Liver (tissue), 9 donors: ENCODE data around the gene DDX11. TPM values are rescaled to one million over a fixed set of nuclear protein-coding genes. Genes with fewer than 3 reads are reported as not detected.
A peak's percentile ranks its signal among the peaks of the same experiment; 100 is the strongest.
"Not testable (repeated sequence)": the region's sequence is repeated elsewhere in the genome, so short reads cannot be mapped to it uniquely, and the experiment has no call there.

Experiments used
- DNase-seq: peaks from one replicate; pipeline ENCODE4 v3.0.0-alpha.2; 2017; ENCODE audit warnings: low spot score
- H3K27ac ChIP-seq, 2 donors: one replicate each; pipeline ENCODE4 v1.7.0; 2013; ENCODE audit warnings: inconsistent platforms in 2 of 2, low read length in 2 of 2, control low read depth in 1 of 2, low read depth in 1 of 2, mild to moderate bottlenecking in 1 of 2
- H3K27me3 ChIP-seq, 4 donors: one replicate each; pipeline versions ENCODE4 v1.6.1 to v1.7.0; 2013; ENCODE audit warnings: low read length in 3 of 4, inconsistent platforms in 1 of 4, mild to moderate bottlenecking in 1 of 4, moderate library complexity in 1 of 4; ENCODE audit not compliant: control insufficient read depth in 4 of 4, insufficient read depth in 4 of 4
- H3K36me3 ChIP-seq, 4 donors: one replicate each; pipeline versions ENCODE4 v1.6.1 to v1.7.0; 2013; ENCODE audit warnings: low read length in 3 of 4, mild to moderate bottlenecking in 3 of 4, low read depth in 1 of 4, moderate library complexity in 1 of 4; ENCODE audit not compliant: control insufficient read depth in 4 of 4, insufficient read depth in 3 of 4
- H3K4me1 ChIP-seq, 4 donors: one replicate each; pipeline versions ENCODE4 v1.6.1 to v1.7.0; 2013; ENCODE audit warnings: low read length in 3 of 4, mild to moderate bottlenecking in 3 of 4, moderate library complexity in 1 of 4; ENCODE audit not compliant: control insufficient read depth in 4 of 4, insufficient read depth in 4 of 4
- H3K4me3 ChIP-seq, 3 donors: one replicate each; pipeline versions ENCODE4 v1.6.1 to v1.7.0; 2013; ENCODE audit warnings: low read length in 3 of 3, control low read depth in 1 of 3, low read depth in 1 of 3, mild to moderate bottlenecking in 1 of 3
- H3K9ac ChIP-seq, 2 donors: one replicate each; pipeline ENCODE4 v1.7.0; 2013; ENCODE audit warnings: low read length in 2 of 2, mild to moderate bottlenecking in 2 of 2, moderate library complexity in 2 of 2, control low read depth in 1 of 2, low read depth in 1 of 2
- H3K9me3 ChIP-seq, 4 donors: one replicate each; pipeline versions ENCODE4 v1.6.1 to v1.7.0; 2013; ENCODE audit warnings: low read length in 3 of 4; ENCODE audit not compliant: control insufficient read depth in 4 of 4
- NR2F2 ChIP-seq: IDR thresholded peaks from 2 replicates; pipeline ENCODE4 v1.6.1; 2016; ENCODE audit warnings: antibody characterized with exemption
- RAD21 ChIP-seq, 2 donors: IDR thresholded peaks; 2 replicates each; pipeline ENCODE4 v1.6.1; 2016; ENCODE audit warnings: antibody characterized with exemption in 2 of 2, mild to moderate bottlenecking in 2 of 2
- YY1 ChIP-seq: IDR thresholded peaks from 2 replicates; pipeline ENCODE4 v1.6.1; 2016; ENCODE audit warnings: antibody characterized with exemption, mild to moderate bottlenecking
- WGBS: extraction: QIAGEN DNeasy Blood & Tissue Kit; methylation state at CpG from one replicate; pipeline ENCODE4 v1.1.7; 2013; 5-methylcytosine and 5-hydroxymethylcytosine counted together
- polyA plus RNA-seq, 2 donors: library from polyadenylated mRNA; stranded (reverse) in 1 of 2; unstranded in 1 of 2; fragments of 200-250 nt in 1 of 2; fragments of >200 nt in 1 of 2; fragmentation: Nextera tagmentation in 1 of 2; extraction: Ambion mirVana in 1 of 2; gene quantifications; one replicate each; pipeline versions ENCODE4 v1.2.1 to v1.2.3, GENCODE V29; 2013 to 2015
- total RNA-seq, 2 donors: library from RNA; depleted of rRNA; stranded (reverse); fragments of >200 nt; gene quantifications; one replicate each; pipeline ENCODE4 v1.2.3, GENCODE V29; 2014
- TF ChIP-seq, protein P1 (sequence below): fragments of 150-350 bp; IDR thresholded peaks from 2 replicates; pipeline ENCODE4 v1.5.1; 2017; ENCODE audit warnings: improper control_type of control experiment, low read depth, low read length; ENCODE audit not compliant: missing input control
- TF ChIP-seq, protein P2 (sequence below): IDR thresholded peaks from 2 replicates; pipeline ENCODE4 v1.6.1; 2016; ENCODE audit warnings: antibody characterized with exemption, mild to moderate bottlenecking
- donor health status: healthy.
- donor health status: healthy.
- donor health status: healthy.
- donor health status: healthy.
- donor health status: healthy.

The DDX11 gene
- total and polyA plus RNA-seq, 4 donors: 4.4 to 20.9 (median 9.3) TPM

- H3K27ac ChIP-seq, DNase-seq, H3K36me3 ChIP-seq, H3K27me3 ChIP-seq, H3K9me3 ChIP-seq, H3K9ac ChIP-seq: not testable (repeated sequence)
- peaks cover 0 to 27% (median 7%) of the 10 kb centered on the region in 4 donors for H3K4me1 ChIP-seq
- 24% methylated on average over 7 of the region's 7 CpGs for WGBS
- peak overlapping the region in 1 of 3 donors; percentile 49 for H3K4me3 ChIP-seq
Observed at GRCh38 chr12:31116846-31117202, 43.2 kb downstream of the DDX11 start.

- peak; percentile 64 for DNase-seq
- Histone ChIP-seq H3K4me3 (peak overlapping the region in 1 of 3 donors; percentile 49), H3K4me1 (peaks cover 0 to 27% (median 7%) of the 10 kb centered on the region in 4 donors), H3K9ac (no peak overlapping the region), H3K36me3 (no peaks in the 10 kb centered on the region), H3K9me3 (no peaks in the 10 kb centered on the region), H3K27me3 (no peaks in the 10 kb centered on the region), H3K27ac (no peak overlapping the region)
- TF ChIP-seq NR2F2 (no peak), RAD21 (IDR thresholded peaks at IDR 0.05) (peak; percentile 51 to 66)
- TF ChIP-seq, protein P1, sequence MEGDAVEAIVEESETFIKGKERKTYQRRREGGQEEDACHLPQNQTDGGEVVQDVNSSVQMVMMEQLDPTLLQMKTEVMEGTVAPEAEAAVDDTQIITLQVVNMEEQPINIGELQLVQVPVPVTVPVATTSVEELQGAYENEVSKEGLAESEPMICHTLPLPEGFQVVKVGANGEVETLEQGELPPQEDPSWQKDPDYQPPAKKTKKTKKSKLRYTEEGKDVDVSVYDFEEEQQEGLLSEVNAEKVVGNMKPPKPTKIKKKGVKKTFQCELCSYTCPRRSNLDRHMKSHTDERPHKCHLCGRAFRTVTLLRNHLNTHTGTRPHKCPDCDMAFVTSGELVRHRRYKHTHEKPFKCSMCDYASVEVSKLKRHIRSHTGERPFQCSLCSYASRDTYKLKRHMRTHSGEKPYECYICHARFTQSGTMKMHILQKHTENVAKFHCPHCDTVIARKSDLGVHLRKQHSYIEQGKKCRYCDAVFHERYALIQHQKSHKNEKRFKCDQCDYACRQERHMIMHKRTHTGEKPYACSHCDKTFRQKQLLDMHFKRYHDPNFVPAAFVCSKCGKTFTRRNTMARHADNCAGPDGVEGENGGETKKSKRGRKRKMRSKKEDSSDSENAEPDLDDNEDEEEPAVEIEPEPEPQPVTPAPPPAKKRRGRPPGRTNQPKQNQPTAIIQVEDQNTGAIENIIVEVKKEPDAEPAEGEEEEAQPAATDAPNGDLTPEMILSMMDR: peak; percentile 36
- 14% methylated on average over 45 of the region's 45 CpGs for WGBS
Observed at GRCh38 chr12:31117203-31118011, 43.7 kb downstream of the DDX11 start.

DNA sequence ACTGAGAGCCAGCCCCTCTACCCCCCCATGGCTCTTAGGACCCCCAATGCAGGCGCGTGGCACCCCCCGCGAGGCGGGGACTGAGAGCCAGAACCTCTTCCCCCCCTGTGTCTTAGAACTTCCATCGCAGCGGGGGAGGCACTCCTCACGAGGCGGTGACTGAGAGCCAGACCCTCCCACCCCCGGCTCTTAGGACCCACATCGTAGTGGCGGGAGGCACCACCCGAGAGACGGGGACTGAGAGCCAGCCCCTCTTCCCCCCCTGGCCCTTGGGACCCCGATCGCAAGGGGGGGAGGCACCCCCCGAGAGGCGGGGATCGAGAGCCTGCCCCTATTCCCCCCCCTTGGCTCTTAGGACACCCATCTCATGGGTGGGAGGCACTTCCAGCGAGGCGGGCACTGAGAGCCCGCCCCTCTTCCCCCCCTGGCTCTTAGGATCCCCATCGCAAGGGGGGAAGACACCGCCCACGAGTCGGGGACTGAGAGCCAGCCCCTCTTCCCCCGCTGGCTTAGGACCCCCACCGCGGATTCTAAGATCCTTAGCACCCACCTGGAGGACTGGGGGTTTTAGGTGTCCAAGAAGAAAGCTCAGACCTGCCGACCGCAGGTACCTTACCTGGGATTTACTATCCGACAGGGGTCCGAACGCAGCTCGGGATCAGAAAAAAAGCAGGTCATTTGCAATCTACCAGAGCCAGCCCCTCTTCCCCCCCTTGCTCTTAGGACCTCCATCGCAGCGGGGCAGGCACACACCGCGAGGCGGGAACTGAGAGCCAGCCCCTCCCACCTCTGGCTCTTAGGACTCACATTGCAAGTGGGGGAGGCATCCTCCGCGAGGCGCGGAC lies 44.9 kb downstream of the DDX11 start:
- Histone ChIP-seq H3K4me3 (no peak overlapping the region), H3K27me3 (no peaks in the 10 kb centered on the region), H3K9me3 (no peaks in the 10 kb centered on the region), H3K27ac (no peak overlapping the region), H3K36me3 (no peaks in the 10 kb centered on the region), H3K9ac (no peak overlapping the region), H3K4me1 (peaks cover 0 to 27% (median 7%) of the 10 kb centered on the region in 4 donors)
- TF ChIP-seq, protein P2, sequence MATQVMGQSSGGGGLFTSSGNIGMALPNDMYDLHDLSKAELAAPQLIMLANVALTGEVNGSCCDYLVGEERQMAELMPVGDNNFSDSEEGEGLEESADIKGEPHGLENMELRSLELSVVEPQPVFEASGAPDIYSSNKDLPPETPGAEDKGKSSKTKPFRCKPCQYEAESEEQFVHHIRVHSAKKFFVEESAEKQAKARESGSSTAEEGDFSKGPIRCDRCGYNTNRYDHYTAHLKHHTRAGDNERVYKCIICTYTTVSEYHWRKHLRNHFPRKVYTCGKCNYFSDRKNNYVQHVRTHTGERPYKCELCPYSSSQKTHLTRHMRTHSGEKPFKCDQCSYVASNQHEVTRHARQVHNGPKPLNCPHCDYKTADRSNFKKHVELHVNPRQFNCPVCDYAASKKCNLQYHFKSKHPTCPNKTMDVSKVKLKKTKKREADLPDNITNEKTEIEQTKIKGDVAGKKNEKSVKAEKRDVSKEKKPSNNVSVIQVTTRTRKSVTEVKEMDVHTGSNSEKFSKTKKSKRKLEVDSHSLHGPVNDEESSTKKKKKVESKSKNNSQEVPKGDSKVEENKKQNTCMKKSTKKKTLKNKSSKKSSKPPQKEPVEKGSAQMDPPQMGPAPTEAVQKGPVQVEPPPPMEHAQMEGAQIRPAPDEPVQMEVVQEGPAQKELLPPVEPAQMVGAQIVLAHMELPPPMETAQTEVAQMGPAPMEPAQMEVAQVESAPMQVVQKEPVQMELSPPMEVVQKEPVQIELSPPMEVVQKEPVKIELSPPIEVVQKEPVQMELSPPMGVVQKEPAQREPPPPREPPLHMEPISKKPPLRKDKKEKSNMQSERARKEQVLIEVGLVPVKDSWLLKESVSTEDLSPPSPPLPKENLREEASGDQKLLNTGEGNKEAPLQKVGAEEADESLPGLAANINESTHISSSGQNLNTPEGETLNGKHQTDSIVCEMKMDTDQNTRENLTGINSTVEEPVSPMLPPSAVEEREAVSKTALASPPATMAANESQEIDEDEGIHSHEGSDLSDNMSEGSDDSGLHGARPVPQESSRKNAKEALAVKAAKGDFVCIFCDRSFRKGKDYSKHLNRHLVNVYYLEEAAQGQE: no peak
- TF ChIP-seq YY1: no peak
- WGBS: 47% methylated on average over 44 of the region's 44 CpGs
- no peak for DNase-seq
